A549 (cell line): Measurements from ENCODE around the gene DBF4B.

Experiments used
- BHLHE40 ChIP-seq: IDR thresholded peaks from 2 replicates; pipeline ENCODE4 v1.6.1; 2012; ENCODE audit warnings: low read depth, low read length, inconsistent platforms
- ESRRA ChIP-seq: fragments of 150-350 bp; IDR thresholded peaks from 2 replicates; pipeline ENCODE4 v1.6.1; 2014; ENCODE audit warnings: mild to moderate bottlenecking, low read length, borderline replicate concordance
- JUN ChIP-seq, 2 experiments: fragments of >200 bp; sonication (Bioruptor Twin); formaldehyde crosslinking; IDR thresholded peaks; 2 replicates in 1 of 2; 3 replicates in 1 of 2; pipeline ENCODE4 v1.6.1; 2016 to 2017
- PHF8 ChIP-seq: fragments of 200-600 bp; sonication (generic); IDR thresholded peaks from 2 replicates; pipeline ENCODE4 v1.6.1; 2016; ENCODE audit warnings: low read depth, mild to moderate bottlenecking, antibody characterized with exemption, moderate library complexity, borderline replicate concordance
- POLR2A ChIP-seq: IDR thresholded peaks from 2 replicates; pipeline ENCODE4 v1.6.1; 2012; ENCODE audit warnings: mild to moderate bottlenecking, low read length
- USF2 ChIP-seq: fragments of 450-650 bp; IDR thresholded peaks from 2 replicates; pipeline ENCODE4 v1.6.1; 2014; ENCODE audit warnings: antibody characterized with exemption
- TF ChIP-seq, protein P1 (sequence below): fragments of >200 bp; sonication (Bioruptor Twin); formaldehyde crosslinking; IDR thresholded peaks from 3 replicates; pipeline ENCODE4 v1.5.1; 2016

- no peak for TF ChIP-seq POLR2A
- TF ChIP-seq, protein P1, sequence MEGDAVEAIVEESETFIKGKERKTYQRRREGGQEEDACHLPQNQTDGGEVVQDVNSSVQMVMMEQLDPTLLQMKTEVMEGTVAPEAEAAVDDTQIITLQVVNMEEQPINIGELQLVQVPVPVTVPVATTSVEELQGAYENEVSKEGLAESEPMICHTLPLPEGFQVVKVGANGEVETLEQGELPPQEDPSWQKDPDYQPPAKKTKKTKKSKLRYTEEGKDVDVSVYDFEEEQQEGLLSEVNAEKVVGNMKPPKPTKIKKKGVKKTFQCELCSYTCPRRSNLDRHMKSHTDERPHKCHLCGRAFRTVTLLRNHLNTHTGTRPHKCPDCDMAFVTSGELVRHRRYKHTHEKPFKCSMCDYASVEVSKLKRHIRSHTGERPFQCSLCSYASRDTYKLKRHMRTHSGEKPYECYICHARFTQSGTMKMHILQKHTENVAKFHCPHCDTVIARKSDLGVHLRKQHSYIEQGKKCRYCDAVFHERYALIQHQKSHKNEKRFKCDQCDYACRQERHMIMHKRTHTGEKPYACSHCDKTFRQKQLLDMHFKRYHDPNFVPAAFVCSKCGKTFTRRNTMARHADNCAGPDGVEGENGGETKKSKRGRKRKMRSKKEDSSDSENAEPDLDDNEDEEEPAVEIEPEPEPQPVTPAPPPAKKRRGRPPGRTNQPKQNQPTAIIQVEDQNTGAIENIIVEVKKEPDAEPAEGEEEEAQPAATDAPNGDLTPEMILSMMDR, result no peak
- TF ChIP-seq USF2, result no peak
- TF ChIP-seq JUN (IDR thresholded peaks at IDR 0.05), result no peak
- no peak for TF ChIP-seq ESRRA
- TF ChIP-seq BHLHE40, result no peak
- no peak for TF ChIP-seq PHF8
These were observed 36.8 kb downstream of the DBF4B start for GRCh38 chr17:44745301-44745700.
